HG03196 (cell line): Measurements from ENCODE around the gene FLRT1.
"Not testable (repeated sequence)": the region's sequence is repeated elsewhere in the genome, so short reads cannot be mapped to it uniquely, and the experiment has no call there.

Experiments
- ATAC-seq: cut with Tn5 transposase; IDR thresholded peaks from one replicate; pipeline ENCODE4 v1.9.1; 2021; ENCODE audit not compliant: unreplicated experiment

Gene FLRT1

GRCh38 chr11:64044730-64045393, 9.1 kb downstream of the FLRT1 start:
- ATAC-seq = no peak

GRCh38 chr11:64045700-64046099, 10.0 kb downstream of the FLRT1 start:
- no peak for ATAC-seq

GRCh38 chr11:64047373-64047772, 11.6 kb downstream of the FLRT1 start:
- ATAC-seq = not testable (repeated sequence)

- ATAC-seq = no peak
Observed at GRCh38 chr11:64048042-64048854, 12.5 kb downstream of the FLRT1 start.

GRCh38 chr11:64049509-64049908, 13.8 kb downstream of the FLRT1 start:
- ATAC-seq = no peak

GRCh38 chr11:64051297-64051696, 15.6 kb downstream of the FLRT1 start:
- ATAC-seq = no peak

- ATAC-seq = no peak
Observed at GRCh38 chr11:64052436-64052835, 16.7 kb downstream of the FLRT1 start.

- no peak for ATAC-seq
Observed at GRCh38 chr11:64052938-64053622, 17.3 kb downstream of the FLRT1 start.

- no peak for ATAC-seq
Observed at GRCh38 chr11:64053699-64054098, 18.0 kb downstream of the FLRT1 start.

- no peak for ATAC-seq
Observed at GRCh38 chr11:64055077-64055476, 19.3 kb downstream of the FLRT1 start.

GRCh38 chr11:64056213-64056785, 20.6 kb downstream of the FLRT1 start:
- ATAC-seq = no peak

GRCh38 chr11:64056861-64057260, 21.1 kb downstream of the FLRT1 start:
- ATAC-seq = no peak

GRCh38 chr11:64057890-64058289, 22.2 kb downstream of the FLRT1 start:
- ATAC-seq = no peak

- no peak for ATAC-seq
Observed at GRCh38 chr11:64058494-64058893, 22.8 kb downstream of the FLRT1 start.

GRCh38 chr11:64059339-64060140, 23.8 kb downstream of the FLRT1 start:
- no peak for ATAC-seq

GRCh38 chr11:64060263-64060860, 24.6 kb downstream of the FLRT1 start:
- ATAC-seq = no peak

- no peak for ATAC-seq
Observed at GRCh38 chr11:64060861-64061444, 25.2 kb downstream of the FLRT1 start.

GRCh38 chr11:64062185-64063039, 26.7 kb downstream of the FLRT1 start:
- no peak for ATAC-seq

- ATAC-seq = no peak
Observed at GRCh38 chr11:64063777-64064176, 28.0 kb downstream of the FLRT1 start.
